LNCaP clone FGC (cell line): ENCODE measurements around the gene RIBC2.

Source experiments
- DNase-seq: peaks from one replicate; pipeline ENCODE4 v3.0.0-alpha.2; 2011; ENCODE audit warnings: low read depth
- H3K4me3 ChIP-seq: 2 replicates; pipeline ENCODE4 v1.5.1; 2011; ENCODE audit warnings: mild to moderate bottlenecking, low read depth, low read length, control low read depth
- CTCF ChIP-seq: IDR thresholded peaks from 2 replicates; pipeline ENCODE4 v1.5.1; 2012; ENCODE audit warnings: mild to moderate bottlenecking; ENCODE audit not compliant: control insufficient read depth, insufficient read depth; ENCODE audit errors: extremely low read depth

RIBC2 gene

DNA sequence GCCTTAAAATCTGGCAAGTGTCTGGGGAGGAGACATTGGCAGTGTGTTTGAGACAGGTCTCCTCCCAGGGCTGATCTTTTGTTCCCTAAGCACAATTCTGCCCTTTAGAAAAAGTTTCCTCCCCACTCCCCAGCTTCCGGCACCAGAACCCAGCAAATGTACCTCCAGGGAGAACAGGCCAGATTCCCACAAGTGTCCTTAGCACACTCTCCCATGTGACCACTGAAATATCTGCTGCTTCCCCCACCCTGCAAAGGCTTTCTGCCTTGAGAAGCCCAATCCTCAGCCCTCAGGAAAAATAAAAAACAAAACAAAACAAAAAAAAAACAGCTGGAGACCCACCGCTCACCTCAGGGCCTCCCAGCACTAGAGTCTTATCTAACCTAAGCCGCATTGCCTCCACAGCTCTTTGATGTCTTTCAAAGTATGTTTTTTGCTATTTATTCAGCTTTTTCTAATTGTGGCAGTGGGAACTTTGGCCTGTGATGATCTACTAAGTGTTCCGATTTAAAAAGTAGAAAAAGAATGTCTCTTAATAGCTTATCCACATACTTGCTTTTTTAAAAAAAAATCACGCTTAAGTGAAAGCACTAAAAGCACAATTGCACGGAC, 60.2 kb downstream of the RIBC2 start:
- DNase-seq = no peak
- H3K4me3 ChIP-seq = no peak overlapping the region
- no peak for TF ChIP-seq CTCF

GRCh38 chr22:45475063-45475747, 61.7 kb downstream of the RIBC2 start:
- TF ChIP-seq CTCF = no peak
- H3K4me3 ChIP-seq = no peak overlapping the region
- no peak for DNase-seq

DNA sequence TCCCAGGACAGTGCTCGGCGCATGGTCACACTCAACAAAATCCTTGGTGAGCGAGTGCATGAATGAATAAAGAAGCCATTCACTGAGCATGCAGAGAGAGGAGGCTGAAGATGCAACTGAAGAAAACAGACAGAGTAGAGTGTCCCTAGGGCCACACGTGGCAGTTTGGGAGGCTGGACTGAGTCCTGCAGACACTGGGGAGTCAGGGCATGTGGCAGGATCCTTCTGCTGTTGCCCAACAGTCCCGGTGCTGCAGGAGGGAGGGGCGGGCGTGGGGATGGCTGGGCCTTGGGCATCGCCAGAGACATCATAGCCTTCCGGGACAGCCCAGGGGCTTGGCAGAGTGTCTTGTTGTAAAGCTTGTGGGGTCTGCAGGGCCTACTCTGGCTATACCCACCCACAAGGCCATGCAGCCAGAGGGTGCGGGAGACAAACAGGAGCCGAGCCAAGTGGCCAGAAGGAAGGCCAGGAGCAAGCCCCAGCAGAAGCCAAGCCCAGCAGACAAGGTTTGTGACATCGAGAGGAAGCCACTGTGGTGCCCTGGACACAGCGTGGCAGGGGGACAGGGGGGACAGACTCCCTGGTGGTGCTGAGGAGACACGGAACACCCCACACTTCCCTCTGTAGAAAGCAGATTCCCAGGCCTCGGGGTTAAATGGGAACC, 62.5 kb downstream of the RIBC2 start:
- H3K4me3 ChIP-seq = no peak overlapping the region
- TF ChIP-seq CTCF = no peak
- no peak for DNase-seq

DNA sequence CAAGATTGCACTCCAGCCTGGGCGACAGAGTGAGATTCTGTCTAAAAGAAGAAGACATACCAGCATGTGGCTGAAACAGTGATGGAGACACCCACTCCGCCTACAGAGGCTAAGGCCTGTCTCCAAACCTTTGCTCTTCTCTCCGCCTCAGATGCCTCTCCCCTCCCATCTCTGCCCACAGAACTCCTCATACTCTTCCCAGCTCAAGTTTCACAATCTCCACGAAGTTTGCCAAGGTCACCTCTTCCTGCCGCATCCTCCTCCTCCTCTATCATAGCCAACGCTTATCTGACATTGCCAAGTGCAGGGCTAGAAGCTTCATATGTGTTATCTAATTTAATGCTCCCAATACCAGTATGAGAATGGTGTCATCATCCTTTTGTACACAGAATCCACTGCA, 63.3 kb downstream of the RIBC2 start:
- DNase-seq = no peak
- no peak overlapping the region for H3K4me3 ChIP-seq
- TF ChIP-seq CTCF = no peak

- TF ChIP-seq CTCF = no peak
- no peak overlapping the region for H3K4me3 ChIP-seq
- DNase-seq = no peak
Observed at GRCh38 chr22:45477366-45478107, 64.0 kb downstream of the RIBC2 start.

DNA sequence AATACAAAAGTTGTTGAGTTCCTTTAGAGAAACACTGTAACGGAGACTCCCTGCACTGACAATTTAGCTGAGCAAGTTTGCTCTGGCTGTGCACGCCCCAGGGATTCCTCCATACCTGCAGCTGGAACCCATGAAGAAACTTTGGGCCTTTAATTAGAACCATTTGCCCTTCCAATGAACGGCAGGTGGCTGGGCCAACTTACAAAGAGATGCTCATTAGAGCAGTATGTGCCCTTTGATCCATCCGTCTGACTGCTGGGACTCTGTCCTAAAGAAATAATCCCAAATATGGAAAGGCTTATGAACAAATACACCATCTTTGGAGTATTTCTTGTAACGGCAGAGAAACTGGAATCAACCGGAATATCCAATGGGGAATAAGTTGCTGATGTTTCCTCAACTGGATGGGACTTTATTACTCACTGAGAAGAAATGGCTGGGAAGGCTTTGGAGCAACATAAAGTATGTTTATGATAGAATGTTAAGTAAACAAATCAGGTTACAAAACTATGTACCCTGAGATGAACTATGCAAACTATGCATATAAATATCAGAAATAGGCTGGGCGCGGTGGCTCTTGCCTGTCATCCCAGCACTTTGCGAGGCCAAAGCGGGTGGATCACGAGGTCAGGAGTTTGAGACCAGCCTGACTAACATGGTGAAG, 64.7 kb downstream of the RIBC2 start:
- H3K4me3 ChIP-seq = no peak overlapping the region
- TF ChIP-seq CTCF = no peak
- DNase-seq = peak; percentile 13
